HTERT RPE-1 (cell line): Measurements from ENCODE around the gene PRPF4.

ENCODE experiments used
- in situ Hi-C: fragments of 300-500 bp; cut with MboI; formaldehyde crosslinking; loops from 4 replicates; pipeline ENCODE4 v1.14.3; 2020; ENCODE audit warnings: low sequenced_read_pairs

Gene PRPF4

GRCh38 chr9:113310538-113310937 is 35.1 kb downstream of the PRPF4 start:
- in situ Hi-C loops = no loop called here

DNA sequence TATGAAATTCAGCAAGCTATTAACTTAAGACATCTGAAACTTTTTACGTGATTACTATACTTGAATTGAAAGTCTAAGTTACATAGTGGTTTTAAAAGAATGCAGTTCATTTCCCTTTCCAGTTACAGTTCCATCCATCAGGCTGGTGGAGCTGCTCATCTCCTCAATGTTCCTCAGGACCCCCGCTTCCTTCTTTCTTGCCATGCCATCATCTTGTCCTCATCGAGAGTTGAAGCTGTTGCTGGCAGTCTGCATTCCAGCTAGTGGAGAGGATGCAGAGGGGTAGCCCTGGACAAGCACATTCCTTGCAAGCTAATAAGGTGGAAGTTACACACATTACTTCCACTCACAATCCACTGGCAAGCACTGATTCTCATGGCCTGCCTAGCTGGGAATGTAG is 36.5 kb downstream of the PRPF4 start:
- in situ Hi-C loops = no loop called here

- in situ Hi-C loops = no loop called here
Measured at GRCh38 chr9:113313261-113313660, 37.8 kb downstream of the PRPF4 start.

DNA sequence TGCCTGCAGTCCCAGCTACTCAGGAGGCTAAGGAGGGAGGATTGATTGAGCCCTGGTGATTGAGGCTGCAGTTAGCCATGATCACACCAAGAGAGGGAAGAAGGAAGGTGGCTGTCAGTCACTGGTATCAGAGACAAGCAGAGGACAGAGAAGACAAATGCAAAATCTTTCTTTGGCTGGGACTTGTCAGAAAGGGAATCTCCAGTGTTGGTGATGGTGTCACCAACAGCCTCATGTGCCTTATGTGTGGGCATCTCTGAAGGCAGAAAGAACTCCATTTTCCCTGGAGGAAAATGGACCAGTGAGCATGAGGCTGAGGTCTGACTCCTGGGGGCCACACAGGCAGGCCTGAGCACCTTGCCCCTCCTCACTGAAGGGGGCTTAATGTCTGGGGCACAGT is 39.8 kb downstream of the PRPF4 start:
- in situ Hi-C loops = no loop called here

DNA sequence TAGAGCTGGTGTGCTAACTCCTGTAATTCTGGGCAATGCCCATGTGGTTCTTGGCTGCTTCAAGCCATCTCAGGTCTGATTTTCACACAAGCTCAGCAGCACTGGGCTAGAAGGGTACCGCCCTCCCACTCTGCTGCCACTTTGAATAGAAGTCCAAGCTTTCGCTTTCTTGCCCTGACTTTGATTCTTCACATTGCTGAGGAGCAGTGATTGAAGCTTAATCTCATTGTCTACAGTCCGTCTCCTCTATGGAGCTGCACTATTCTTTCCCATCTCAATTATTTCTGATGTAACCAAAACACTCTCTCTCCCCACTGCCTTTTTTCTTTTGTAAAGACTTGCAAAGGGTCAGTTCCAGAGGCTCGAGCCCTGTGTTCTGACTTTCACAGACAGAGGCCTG is 40.6 kb downstream of the PRPF4 start:
- in situ Hi-C loops = no loop called here

- in situ Hi-C loops = no loop called here
Measured at GRCh38 chr9:113317777-113318176, 42.3 kb downstream of the PRPF4 start.

- in situ Hi-C loops = no loop called here
Measured at GRCh38 chr9:113319054-113319453, 43.6 kb downstream of the PRPF4 start.

DNA sequence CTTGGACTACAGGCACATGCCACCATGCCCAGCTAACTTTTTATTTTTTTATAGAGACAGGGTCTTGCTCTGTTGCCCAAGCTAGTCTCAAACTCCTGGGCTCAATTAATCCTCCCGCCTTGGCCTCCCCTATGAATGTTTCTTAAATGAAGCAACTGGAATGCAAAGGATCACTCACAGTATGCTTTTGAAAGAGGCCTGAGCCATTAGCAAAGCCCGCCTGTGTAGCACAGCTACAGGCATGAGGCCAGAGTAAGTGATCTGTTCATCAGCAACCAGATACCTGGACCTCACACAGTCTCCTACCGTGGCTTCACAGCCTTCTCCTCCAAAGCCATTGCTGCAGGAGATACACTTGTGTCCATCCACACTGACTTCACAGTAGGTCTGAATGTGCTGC is 44.6 kb downstream of the PRPF4 start:
- in situ Hi-C loops = no loop called here

GRCh38 chr9:113322671-113323070 is 47.2 kb downstream of the PRPF4 start:
- in situ Hi-C loops = no loop called here

DNA sequence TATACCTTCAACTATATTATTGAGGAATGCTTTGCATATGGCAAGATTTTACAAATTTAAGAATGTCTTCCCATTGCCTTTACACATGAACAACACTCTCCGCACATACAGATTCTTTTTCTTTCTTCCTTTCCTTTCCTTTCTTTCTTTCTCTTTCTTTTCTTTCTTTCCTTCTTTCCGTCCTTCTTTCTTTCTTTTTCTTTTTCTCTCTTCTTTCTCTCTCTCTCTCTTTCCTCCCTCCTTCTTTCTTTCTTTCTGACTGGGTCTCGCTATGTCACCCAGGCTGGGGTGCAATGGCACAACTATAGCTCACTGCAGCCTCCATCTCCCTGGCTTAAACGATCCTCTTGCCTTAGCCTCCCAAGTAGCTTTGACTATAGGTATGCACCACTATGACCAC is 50.8 kb downstream of the PRPF4 start:
- in situ Hi-C loops = no loop called here

- in situ Hi-C loops = no loop called here
Measured at GRCh38 chr9:113328045-113328782, 52.8 kb downstream of the PRPF4 start.

- in situ Hi-C loops = no loop called here
Measured at GRCh38 chr9:113331780-113332179, 56.3 kb downstream of the PRPF4 start.

DNA sequence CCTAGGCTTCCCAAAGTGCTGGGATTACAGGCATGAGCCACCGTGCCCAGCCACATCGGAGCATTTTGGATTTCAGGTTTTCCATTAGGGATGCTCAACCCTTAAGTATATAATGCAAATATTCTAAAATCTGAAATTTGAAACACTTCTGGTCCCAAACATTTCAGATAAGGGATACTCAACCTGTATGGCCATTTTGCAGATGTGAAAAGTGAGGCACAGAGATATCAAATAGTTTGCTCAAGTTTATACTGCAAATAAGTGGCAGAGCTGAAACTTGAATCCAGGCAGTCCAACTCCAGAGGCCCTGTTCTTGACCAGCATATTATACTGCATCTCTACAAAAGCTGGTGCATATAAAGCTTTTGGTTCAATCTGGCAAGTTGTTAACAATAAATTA is 62.3 kb downstream of the PRPF4 start:
- in situ Hi-C loops = no loop called here

DNA sequence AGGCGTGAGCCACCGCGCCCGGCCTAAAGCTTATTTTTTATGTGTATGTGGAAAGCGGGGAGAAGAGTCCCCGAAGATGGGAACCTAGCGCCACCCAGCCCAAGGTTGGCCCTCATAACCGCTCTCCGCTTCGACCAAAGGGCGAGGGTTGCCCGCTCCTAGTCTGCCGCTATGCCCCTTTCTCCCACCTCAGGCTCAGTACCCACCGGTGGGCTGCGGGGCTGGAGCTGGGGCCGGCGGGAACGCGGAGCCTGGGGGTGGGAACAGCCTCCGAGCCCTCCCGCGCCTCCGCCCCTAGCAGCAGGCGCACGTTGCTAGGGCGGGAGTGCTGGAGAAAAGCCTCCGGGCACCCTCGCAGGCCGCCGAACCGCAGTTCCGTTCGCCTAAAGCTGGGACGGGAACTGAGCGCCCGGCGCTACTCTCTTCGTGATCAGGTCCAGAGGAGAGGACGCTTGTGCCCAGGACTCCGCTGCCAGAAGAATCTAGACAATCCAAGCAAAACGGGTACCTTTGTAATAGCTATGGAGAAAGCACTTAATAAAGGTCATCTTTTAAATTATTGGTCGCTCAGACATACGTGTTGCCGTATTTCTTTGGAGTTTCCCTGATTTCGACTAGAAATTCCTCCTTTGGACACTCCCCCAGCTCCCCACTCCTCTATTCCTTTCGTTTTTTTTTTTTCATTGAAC is 64.7 kb downstream of the PRPF4 start, which contains the start of gene WDR31:
WDR31 (minus strand) TSS at position 265 of the 689 bp plus-strand sequence. CDS start 8,253 bp downstream, outside the sequence.
- in situ Hi-C loops = no loop called here

- in situ Hi-C loops = no loop called here
Measured at GRCh38 chr9:113341712-113342410, 66.4 kb downstream of the PRPF4 start.
